ENCODE results near the gene GLB1L3. TPM values are rescaled to one million over a fixed set of nuclear protein-coding genes. Genes with fewer than 3 reads are reported as not detected.

Gene GLB1L3, protein sequence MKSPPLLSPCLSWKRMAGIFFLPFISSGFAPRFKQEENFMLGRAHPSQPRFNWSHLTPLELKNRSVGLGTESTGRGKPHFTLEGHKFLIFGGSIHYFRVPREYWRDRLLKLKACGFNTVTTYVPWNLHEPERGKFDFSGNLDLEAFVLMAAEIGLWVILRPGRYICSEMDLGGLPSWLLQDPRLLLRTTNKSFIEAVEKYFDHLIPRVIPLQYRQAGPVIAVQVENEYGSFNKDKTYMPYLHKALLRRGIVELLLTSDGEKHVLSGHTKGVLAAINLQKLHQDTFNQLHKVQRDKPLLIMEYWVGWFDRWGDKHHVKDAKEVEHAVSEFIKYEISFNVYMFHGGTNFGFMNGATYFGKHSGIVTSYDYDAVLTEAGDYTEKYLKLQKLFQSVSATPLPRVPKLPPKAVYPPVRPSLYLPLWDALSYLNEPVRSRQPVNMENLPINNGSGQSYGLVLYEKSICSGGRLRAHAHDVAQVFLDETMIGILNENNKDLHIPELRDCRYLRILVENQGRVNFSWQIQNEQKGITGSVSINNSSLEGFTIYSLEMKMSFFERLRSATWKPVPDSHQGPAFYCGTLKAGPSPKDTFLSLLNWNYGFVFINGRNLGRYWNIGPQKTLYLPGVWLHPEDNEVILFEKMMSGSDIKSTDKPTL
- 0.35 TPM for total RNA-seq

GRCh38 chr11:134275534-134276395 lies at the start of gene GLB1L3:
TSS of gene GLB1L3 (plus strand) at chr11:134276379. CDS start at chr11:134276741, 362 bp downstream.

GRCh38 chr11:134253188-134253993 lies 22.8 kb upstream of the GLB1L3 start, which contains the start of the genes ACAD8 and THYN1:
TSS of gene ACAD8 (plus strand) at chr11:134253568. CDS start at chr11:134253601, 33 bp downstream.
TSS of gene THYN1 (minus strand) at chr11:134253352. CDS start at chr11:134252882, 470 bp downstream.

DNA sequence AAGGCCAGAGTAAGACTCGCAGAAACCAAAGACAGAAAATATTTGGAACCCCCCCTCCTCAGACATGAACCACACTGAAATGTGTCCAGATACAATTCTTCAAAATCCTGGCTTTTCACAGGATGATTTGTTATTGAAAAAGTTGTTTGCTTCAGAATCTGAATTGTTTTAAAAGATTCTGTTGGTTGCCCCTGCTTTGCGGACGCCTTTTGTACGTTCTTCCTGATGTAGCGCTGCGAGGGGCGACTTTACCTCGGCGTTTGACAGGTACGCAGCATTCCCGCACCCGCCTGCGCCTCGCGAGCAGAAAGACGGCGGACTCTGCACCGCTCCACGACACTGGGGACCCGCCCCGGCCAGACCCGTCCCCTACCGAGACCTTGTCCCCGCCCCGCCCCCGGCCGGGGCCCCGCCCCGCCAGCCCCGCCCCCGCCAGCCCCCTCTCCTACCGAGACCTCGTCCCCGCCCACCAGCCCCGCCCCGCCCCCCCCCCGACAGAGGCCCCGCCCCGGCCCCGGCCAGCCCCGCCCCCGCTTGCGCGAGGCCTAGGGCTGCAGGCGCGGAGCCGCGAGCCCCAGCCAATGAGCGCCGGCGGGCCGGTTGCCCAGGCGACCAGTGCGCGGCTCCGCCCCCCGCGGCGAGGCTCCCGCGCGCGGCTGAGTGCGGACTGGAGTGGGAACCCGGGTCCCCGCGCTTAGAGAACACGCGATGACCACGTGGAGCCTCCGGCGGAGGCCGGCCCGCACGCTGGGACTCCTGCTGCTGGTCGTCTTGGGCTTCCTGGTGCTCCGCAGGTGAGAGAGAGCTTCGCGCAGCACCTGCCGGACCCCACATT lies 55.4 kb downstream of the GLB1L3 start, which contains the start of gene GLB1L2:
Gene GLB1L2 (plus strand): TSS at position 635 of the 835 bp plus-strand sequence. CDS start 74 bp downstream, at position 709.

Other genes with a start within 250 kb of the GLB1L3 start
- 45.1 TPM for gene JAM3, start 207.3 kb upstream of the GLB1L3 start, total RNA-seq
- 29.2 TPM for gene NCAPD3, start 52.4 kb upstream of the GLB1L3 start, total RNA-seq
- gene VPS26B, start 51.7 kb upstream of the GLB1L3 start, total RNA-seq = 40.8 TPM
- gene THYN1, start 23.0 kb upstream of the GLB1L3 start, total RNA-seq = 43.4 TPM
- 38.6 TPM for gene ACAD8, start 22.8 kb upstream of the GLB1L3 start, total RNA-seq
- gene GLB1L2, start 55.6 kb downstream of the GLB1L3 start, total RNA-seq = 9.2 TPM
- gene B3GAT1, start 135.9 kb downstream of the GLB1L3 start, total RNA-seq = 1.6 TPM